Measurements from ENCODE around the gene CFAP61. TPM values are rescaled to one million over a fixed set of nuclear protein-coding genes. Genes with fewer than 3 reads are reported as not detected.

Gene CFAP61
- total and polyA plus RNA-seq, 9 of the 15 experiments (the other 6 are each of a cell fraction or from before 2014, with no cell fraction given), result 0.11 TPM; not detected in 8

DNA sequence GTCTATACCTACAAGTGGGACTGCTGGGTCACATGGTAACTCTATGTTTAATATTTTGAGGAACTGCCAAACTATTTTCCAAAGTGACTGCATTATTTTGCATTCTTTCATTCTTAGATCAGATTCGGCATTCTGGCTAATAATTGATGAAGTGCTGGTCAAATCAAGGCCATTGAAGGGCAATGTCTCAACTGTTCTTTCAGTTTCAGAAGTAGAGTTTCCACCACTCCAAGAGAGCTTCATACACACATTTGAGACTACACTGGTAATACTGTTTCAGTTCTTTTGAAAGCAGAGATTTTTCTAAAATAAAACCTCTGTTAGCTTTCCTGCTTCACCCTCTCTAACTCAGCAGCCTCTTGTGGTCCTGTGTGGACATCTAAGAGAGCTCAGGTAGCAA is 154.5 kb downstream of the CFAP61 start:
- no peaks in the 10 kb centered on the region for H3K36me3 ChIP-seq (ENCODE audit: control insufficient read depth, insufficient read depth, low read length)
- H3K9ac ChIP-seq (ENCODE audit: insufficient read depth in 1 of 2, low read depth in 2 of 2, low read length in 2 of 2), result no peak overlapping the region
- no peak overlapping the region for H3K4me2 ChIP-seq (ENCODE audit: insufficient read depth, low read length)
- POLR2A ChIA-PET, result no interaction called here
- BruUV-seq (replicated peaks), result no TSS peak
- H2AFZ ChIP-seq (ENCODE audit: low read depth, low read length), result no peak overlapping the region
- H3K4me1 ChIP-seq (replicated peaks in 1 of 2; ENCODE audit: control insufficient read depth in 2 of 2, insufficient read depth in 2 of 2, low read length in 2 of 2), result no peaks in the 10 kb centered on the region
- FAIRE-seq (no peak), ATAC-seq (no peak), DNase-seq (ENCODE audit: extremely low read depth in 1 of 4, low spot score in 3 of 4) (no peak)
- in situ Hi-C loops (cut with MboI) (no loop called here), intact Hi-C loops (cut with micrococcal nuclease) (no loop called here)
- no peaks in the 10 kb centered on the region for H3K79me2 ChIP-seq (ENCODE audit: control insufficient read depth, insufficient read depth, low read length)
- H3K27me3 ChIP-seq (ENCODE audit: control insufficient read depth in 2 of 2, insufficient read depth in 2 of 2, low read length in 2 of 2), result no peaks in the 10 kb centered on the region
- H4K20me1 ChIP-seq (replicated peaks; ENCODE audit: control insufficient read depth, insufficient read depth, low read length), result no peaks in the 10 kb centered on the region
- H3K9me3 ChIP-seq (replicated peaks; ENCODE audit: control insufficient read depth, insufficient read depth, low read depth, low read length), result no peaks in the 10 kb centered on the region
- 0% methylated on average over 1 of the region's 1 CpG for WGBS (ENCODE audit: insufficient coverage, low coverage, missing lambda C conversion rate)
- CTCF ChIA-PET (ENCODE audit: low intra/inter-chr PET ratio), result no interaction called here
- no peaks in the 10 kb centered on the region for H3K9me1 ChIP-seq (ENCODE audit: control insufficient read depth, insufficient read depth, low read length)
- no peak overlapping the region for H3K4me3 ChIP-seq
- no peak overlapping the region for H3K27ac ChIP-seq (ENCODE audit: extremely low read depth, low read depth, low read length)
- TF ChIP-seq ZNF232 (CRISPR knock-in tag; IDR thresholded peaks at IDR 0.05), result no peak
- TF ChIP-seq LCOR (CRISPR knock-in tag; IDR thresholded peaks at IDR 0.05), result no peak
- no peak for TF ChIP-seq ZNF124 (CRISPR knock-in tag; IDR thresholded peaks at IDR 0.05)
- TF ChIP-seq ZNF584 (CRISPR knock-in tag; IDR thresholded peaks at IDR 0.05; ENCODE audit: low read depth), result no peak
- TF ChIP-seq CHD1 (IDR thresholded peaks at IDR 0.05; ENCODE audit: low read length), result no peak
- no peak for TF ChIP-seq XRCC5 (IDR thresholded peaks at IDR 0.05; ENCODE audit: low read depth, low read length)
- TF ChIP-seq SMAD2 (IDR thresholded peaks at IDR 0.05; ENCODE audit: low read depth, low read length), result no peak

GRCh38 chr20:20207291-20207690 is 155.0 kb downstream of the CFAP61 start:
- no peak overlapping the region for H3K4me3 ChIP-seq
- no peaks in the 10 kb centered on the region for H3K9me3 ChIP-seq (replicated peaks; ENCODE audit: control insufficient read depth, insufficient read depth, low read depth, low read length)
- H3K27me3 ChIP-seq (ENCODE audit: control insufficient read depth in 2 of 2, insufficient read depth in 2 of 2, low read length in 2 of 2), result no peaks in the 10 kb centered on the region
- ATAC-seq (no peak), FAIRE-seq (no peak), DNase-seq (ENCODE audit: extremely low read depth in 1 of 4, low spot score in 3 of 4) (no peak)
- ChIA-PET CTCF (ENCODE audit: low intra/inter-chr PET ratio) (no interaction called here), POLR2A (no interaction called here)
- no peak overlapping the region for H3K27ac ChIP-seq (ENCODE audit: extremely low read depth, low read depth, low read length)
- no peaks in the 10 kb centered on the region for H3K4me1 ChIP-seq (replicated peaks in 1 of 2; ENCODE audit: control insufficient read depth in 2 of 2, insufficient read depth in 2 of 2, low read length in 2 of 2)
- in situ Hi-C loops (cut with MboI), result no loop called here
- H2AFZ ChIP-seq (ENCODE audit: low read depth, low read length), result no peak overlapping the region
- no peaks in the 10 kb centered on the region for H3K79me2 ChIP-seq (ENCODE audit: control insufficient read depth, insufficient read depth, low read length)
- H3K9me1 ChIP-seq (ENCODE audit: control insufficient read depth, insufficient read depth, low read length), result no peaks in the 10 kb centered on the region
- no peak overlapping the region for H3K4me2 ChIP-seq (ENCODE audit: insufficient read depth, low read length)
- no peaks in the 10 kb centered on the region for H3K36me3 ChIP-seq (ENCODE audit: control insufficient read depth, insufficient read depth, low read length)
- WGBS (ENCODE audit: insufficient coverage, low coverage, missing lambda C conversion rate), result 0% methylated on average over 5 of the region's 6 CpGs
- no peaks in the 10 kb centered on the region for H4K20me1 ChIP-seq (replicated peaks; ENCODE audit: control insufficient read depth, insufficient read depth, low read length)
- no peak overlapping the region for H3K9ac ChIP-seq (ENCODE audit: insufficient read depth in 1 of 2, low read depth in 2 of 2, low read length in 2 of 2)
- intact Hi-C loops (cut with micrococcal nuclease), result no loop called here
- no TSS peak for BruUV-seq (replicated peaks)
- TF ChIP-seq ZNF444 (CRISPR knock-in tag; IDR thresholded peaks at IDR 0.05), result no peak
- TF ChIP-seq, protein P1, sequence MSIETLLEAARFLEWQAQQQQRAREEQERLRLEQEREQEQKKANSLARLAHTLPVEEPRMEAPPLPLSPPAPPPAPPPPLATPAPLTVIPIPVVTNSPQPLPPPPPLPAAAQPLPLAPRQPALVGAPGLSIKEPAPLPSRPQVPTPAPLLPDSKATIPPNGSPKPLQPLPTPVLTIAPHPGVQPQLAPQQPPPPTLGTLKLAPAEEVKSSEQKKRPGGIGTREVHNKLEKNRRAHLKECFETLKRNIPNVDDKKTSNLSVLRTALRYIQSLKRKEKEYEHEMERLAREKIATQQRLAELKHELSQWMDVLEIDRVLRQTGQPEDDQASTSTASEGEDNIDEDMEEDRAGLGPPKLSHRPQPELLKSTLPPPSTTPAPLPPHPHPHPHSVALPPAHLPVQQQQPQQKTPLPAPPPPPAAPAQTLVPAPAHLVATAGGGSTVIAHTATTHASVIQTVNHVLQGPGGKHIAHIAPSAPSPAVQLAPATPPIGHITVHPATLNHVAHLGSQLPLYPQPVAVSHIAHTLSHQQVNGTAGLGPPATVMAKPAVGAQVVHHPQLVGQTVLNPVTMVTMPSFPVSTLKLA (conservative IDR thresholded peaks at IDR 0.05), result no peak
- no peak for TF ChIP-seq CAMTA2 (CRISPR knock-in tag; conservative IDR thresholded peaks at IDR 0.05)
- no peak for TF ChIP-seq KHSRP (IDR thresholded peaks at IDR 0.05)
- TF ChIP-seq, protein P2, sequence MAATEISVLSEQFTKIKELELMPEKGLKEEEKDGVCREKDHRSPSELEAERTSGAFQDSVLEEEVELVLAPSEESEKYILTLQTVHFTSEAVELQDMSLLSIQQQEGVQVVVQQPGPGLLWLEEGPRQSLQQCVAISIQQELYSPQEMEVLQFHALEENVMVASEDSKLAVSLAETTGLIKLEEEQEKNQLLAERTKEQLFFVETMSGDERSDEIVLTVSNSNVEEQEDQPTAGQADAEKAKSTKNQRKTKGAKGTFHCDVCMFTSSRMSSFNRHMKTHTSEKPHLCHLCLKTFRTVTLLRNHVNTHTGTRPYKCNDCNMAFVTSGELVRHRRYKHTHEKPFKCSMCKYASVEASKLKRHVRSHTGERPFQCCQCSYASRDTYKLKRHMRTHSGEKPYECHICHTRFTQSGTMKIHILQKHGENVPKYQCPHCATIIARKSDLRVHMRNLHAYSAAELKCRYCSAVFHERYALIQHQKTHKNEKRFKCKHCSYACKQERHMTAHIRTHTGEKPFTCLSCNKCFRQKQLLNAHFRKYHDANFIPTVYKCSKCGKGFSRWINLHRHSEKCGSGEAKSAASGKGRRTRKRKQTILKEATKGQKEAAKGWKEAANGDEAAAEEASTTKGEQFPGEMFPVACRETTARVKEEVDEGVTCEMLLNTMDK (IDR thresholded peaks at IDR 0.05; ENCODE audit: borderline replicate concordance, insufficient read depth, low read depth, low read length, poor library complexity, severe bottlenecking), result no peak
